Vagina (tissue), 2 donors: ENCODE results near the gene SLX4.

Experiments used
- CTCF ChIP-seq, 3 experiments: fragments of 450-650 bp in 2 of 3; fragments of 200-600 bp in 1 of 3; sonication (generic) in 1 of 3; IDR thresholded peaks; one replicate each; pipeline ENCODE4 v1.5.1; 2017 to 2019; ENCODE audit warnings: antibody characterized with exemption in 3 of 3, mild to moderate bottlenecking in 2 of 3, moderate library complexity in 2 of 3
- POLR2A ChIP-seq, 2 donors: fragments of 450-650 bp; IDR thresholded peaks; one replicate each; pipeline ENCODE4 v1.6.1; 2017; ENCODE audit warnings: antibody characterized with exemption in 2 of 2, mild to moderate bottlenecking in 2 of 2, moderate library complexity in 2 of 2
- POLR2AphosphoS5 ChIP-seq, 2 donors: sonication (generic); formaldehyde crosslinking; IDR thresholded peaks; one replicate each; pipeline ENCODE4 v1.9.0; 2017; ENCODE audit warnings: antibody characterized with exemption in 2 of 2, mild to moderate bottlenecking in 2 of 2, low read depth in 1 of 2; ENCODE audit not compliant: insufficient read depth in 1 of 2

DNA sequence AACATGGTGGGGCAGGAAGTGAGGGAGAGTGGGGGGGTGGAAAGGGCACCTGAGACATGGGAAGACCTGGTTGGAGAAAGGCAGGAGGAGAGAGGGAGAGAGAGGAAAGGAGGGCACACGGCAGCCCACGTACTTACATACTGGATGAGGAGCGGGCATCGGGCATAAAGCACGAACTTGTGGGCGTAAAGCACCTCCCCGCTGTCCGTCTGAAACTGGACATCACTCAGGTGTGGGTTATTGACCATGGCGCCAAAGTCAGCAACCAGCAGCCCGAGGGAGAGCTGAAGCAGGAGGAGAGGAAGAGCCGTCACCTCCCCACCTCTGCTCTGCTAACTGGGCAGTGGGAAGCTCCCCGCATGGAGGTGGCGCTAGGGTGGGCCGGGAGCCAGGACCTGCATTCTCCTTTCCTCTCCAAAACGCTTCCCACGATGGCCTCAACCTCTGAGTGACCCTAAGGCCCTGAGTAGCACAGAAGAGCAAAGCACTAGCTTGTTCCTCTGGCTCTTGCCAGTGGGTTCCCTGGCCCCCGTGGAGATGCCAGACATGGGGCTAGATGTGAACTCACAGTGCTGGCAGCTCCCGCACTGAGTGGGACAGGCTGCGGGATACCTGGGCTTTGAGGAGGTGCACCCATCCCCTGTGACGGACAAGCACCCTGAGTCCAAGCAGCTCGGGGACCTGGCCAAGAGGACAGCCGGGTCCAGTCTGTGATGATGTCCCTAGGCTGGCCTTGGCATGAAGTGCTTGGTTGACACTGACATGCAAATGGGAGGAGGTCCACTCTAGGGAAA lies 16.9 kb downstream of the SLX4 start:
- TF ChIP-seq POLR2A (IDR thresholded peaks at IDR 0.05) (no peak), CTCF (IDR thresholded peaks at IDR 0.05) (no peak), POLR2AphosphoS5 (IDR thresholded peaks at IDR 0.05; ENCODE audit: insufficient read depth in 1 of 2, low read depth in 1 of 2) (no peak)
